K562 (cell line): ENCODE data around the gene AHSG. TPM values are rescaled to one million over a fixed set of nuclear protein-coding genes. Genes with fewer than 3 reads are reported as not detected.

ENCODE experiments used
- CBFA2T3 ChIP-seq: fragments of 450-650 bp; IDR thresholded peaks from 2 replicates; pipeline ENCODE4 v1.6.1; 2017
- CBX2 ChIP-seq: fragments of 200-600 bp; sonication (generic); IDR thresholded peaks from one replicate; pipeline ENCODE4 v1.6.1; 2012; ENCODE audit warnings: mild to moderate bottlenecking, low read length, inconsistent platforms; ENCODE audit not compliant: insufficient read depth, poor library complexity, severe bottlenecking
- DPF2 ChIP-seq: fragments of 450-650 bp; IDR thresholded peaks from 2 replicates; pipeline ENCODE4 v1.6.1; 2016
- FOSL1 ChIP-seq: fragments of 200-800 bp; sonication (Bioruptor generic); conservative IDR thresholded peaks from 2 replicates; pipeline ENCODE4 v1.6.1; 2016; ENCODE audit warnings: missing genetic modification characterization, missing compliant biosample characterization
- FOXA1 ChIP-seq: fragments of 450-650 bp; IDR thresholded peaks from 2 replicates; pipeline ENCODE4 v1.6.1; 2016; ENCODE audit warnings: mild to moderate bottlenecking, borderline replicate concordance
- FOXJ2 ChIP-seq: fragments of 200-800 bp; sonication (Bioruptor generic); IDR thresholded peaks from 2 replicates; pipeline ENCODE4 v1.6.1; 2016; ENCODE audit warnings: missing genetic modification characterization, missing compliant biosample characterization
- FOXK2 ChIP-seq, 2 experiments: fragments of 450-650 bp; IDR thresholded peaks in 1 of 2; conservative IDR thresholded peaks in 1 of 2; 2 replicates each; pipeline ENCODE4 v1.6.1; 2016; ENCODE audit warnings: low read depth in 2 of 2, mild to moderate bottlenecking in 1 of 2
- GABPB2 ChIP-seq: fragments of 250-450 bp; sonication (Bioruptor Pico); conservative IDR thresholded peaks from 2 replicates; pipeline ENCODE4 v1.5.1; 2021; ENCODE audit warnings: mild to moderate bottlenecking
- JUNB ChIP-seq: fragments of 450-650 bp; formaldehyde crosslinking; conservative IDR thresholded peaks from 2 replicates; pipeline ENCODE4 v1.4.0; 2020; ENCODE audit warnings: mild to moderate bottlenecking
- MTF1 ChIP-seq: fragments of 250-450 bp; sonication (Bioruptor Pico); IDR thresholded peaks from 2 replicates; pipeline ENCODE4 v1.9.0; 2021; ENCODE audit warnings: moderate library complexity, mild to moderate bottlenecking, inconsistent platforms, borderline replicate concordance
- NFE2 ChIP-seq: IDR thresholded peaks from 2 replicates; pipeline ENCODE4 v1.6.1; 2014; ENCODE audit warnings: antibody characterized with exemption, low read depth
- POLR3A ChIP-seq: IDR thresholded peaks from 2 replicates; pipeline ENCODE4 v1.6.1; 2011; ENCODE audit warnings: borderline replicate concordance, mild to moderate bottlenecking, moderate library complexity; ENCODE audit not compliant: insufficient read length, insufficient read depth; ENCODE audit errors: extremely low read depth
- RBM34 ChIP-seq: fragments of 200-400 bp; formaldehyde crosslinking; IDR thresholded peaks from 2 replicates; pipeline ENCODE4 v1.6.1; 2018; ENCODE audit warnings: low read length, borderline replicate concordance; ENCODE audit not compliant: insufficient read depth
- RFX5 ChIP-seq: IDR thresholded peaks from 2 replicates; pipeline ENCODE4 v1.6.1; 2011; ENCODE audit warnings: low read depth, mild to moderate bottlenecking, improper control_type of control experiment, low read length
- SMARCA4 ChIP-seq: fragments of 450-650 bp; IDR thresholded peaks from 2 replicates; pipeline ENCODE4 v1.6.1; 2016
- U2AF1 ChIP-seq: fragments of 200-400 bp; formaldehyde crosslinking; optimal IDR thresholded peaks from 2 replicates; pipeline ENCODE3; 2017; ENCODE audit warnings: mild to moderate bottlenecking, low read depth, low read length, moderate library complexity
- ZNF23 ChIP-seq: fragments of 250-450 bp; sonication (Bioruptor Pico); IDR thresholded peaks from 2 replicates; pipeline ENCODE4 v1.4.0; 2020; ENCODE audit warnings: mild to moderate bottlenecking
- ZNF444 ChIP-seq: fragments of 250-450 bp; sonication (Bioruptor Pico); IDR thresholded peaks from 2 replicates; pipeline ENCODE4 v1.4.0; 2020; ENCODE audit warnings: mild to moderate bottlenecking, moderate library complexity
- polyA plus RNA-seq, 8 experiments: library from polyadenylated mRNA; depleted of rRNA in 4 of 8; stranded (reverse) in 5 of 8; unstranded in 3 of 8; fragments of >200 nt; fragmentation: Nextera tagmentation in 2 of 8; fragmentation: Illumina TruSeq in 1 of 8; extraction: Ambion mirVana in 2 of 8; extraction: Trizol in 1 of 8; gene quantifications; 2 replicates each; pipeline versions ENCODE4 v1.2.1 to v1.2.3, GENCODE V29; 2011 to 2014; ENCODE audit warnings: inconsistent platforms in 1 of 8, missing spikeins in 1 of 8
- total RNA-seq, 7 experiments: library from RNA; depleted of rRNA in 6 of 7; stranded (reverse); fragments of >200 nt in 6 of 7; fragmentation: Illumina TruSeq in 2 of 7; extraction: Trizol in 2 of 7; gene quantifications; 2 replicates each; pipeline versions ENCODE4 v1.2.1 to v1.2.3, GENCODE V29; 2011 to 2021; ENCODE audit warnings: low replicate concordance in 1 of 7
- TF ChIP-seq, protein P1 (sequence below): sonication (generic); formaldehyde crosslinking; IDR thresholded peaks from 2 replicates; pipeline ENCODE4 v1.8.0; 2023; ENCODE audit warnings: mild to moderate bottlenecking, missing genetic modification reagents
- TF ChIP-seq, protein P2 (sequence below): conservative IDR thresholded peaks from 2 replicates; pipeline ENCODE4 v1.6.1; 2011; ENCODE audit warnings: low read depth, mild to moderate bottlenecking, low read length; ENCODE audit not compliant: control insufficient read depth
- TF ChIP-seq, protein P3 (sequence below): fragments of 450-650 bp; IDR thresholded peaks from 2 replicates; pipeline ENCODE4 v1.6.1; 2016; ENCODE audit warnings: missing biosample characterization, missing genetic modification characterization
- TF ChIP-seq, protein P4 (sequence below), 2 experiments: IDR thresholded peaks; 2 replicates each; pipeline ENCODE4 v1.6.1; 2012; ENCODE audit warnings: improper control_type of control experiment in 2 of 2, low read depth in 2 of 2, low read length in 2 of 2, borderline replicate concordance in 1 of 2

The AHSG gene
- total and polyA plus RNA-seq, 9 of the 15 experiments (the other 6 are each of a cell fraction or from before 2014, with no cell fraction given), result 0.69 TPM; not detected in 8

DNA sequence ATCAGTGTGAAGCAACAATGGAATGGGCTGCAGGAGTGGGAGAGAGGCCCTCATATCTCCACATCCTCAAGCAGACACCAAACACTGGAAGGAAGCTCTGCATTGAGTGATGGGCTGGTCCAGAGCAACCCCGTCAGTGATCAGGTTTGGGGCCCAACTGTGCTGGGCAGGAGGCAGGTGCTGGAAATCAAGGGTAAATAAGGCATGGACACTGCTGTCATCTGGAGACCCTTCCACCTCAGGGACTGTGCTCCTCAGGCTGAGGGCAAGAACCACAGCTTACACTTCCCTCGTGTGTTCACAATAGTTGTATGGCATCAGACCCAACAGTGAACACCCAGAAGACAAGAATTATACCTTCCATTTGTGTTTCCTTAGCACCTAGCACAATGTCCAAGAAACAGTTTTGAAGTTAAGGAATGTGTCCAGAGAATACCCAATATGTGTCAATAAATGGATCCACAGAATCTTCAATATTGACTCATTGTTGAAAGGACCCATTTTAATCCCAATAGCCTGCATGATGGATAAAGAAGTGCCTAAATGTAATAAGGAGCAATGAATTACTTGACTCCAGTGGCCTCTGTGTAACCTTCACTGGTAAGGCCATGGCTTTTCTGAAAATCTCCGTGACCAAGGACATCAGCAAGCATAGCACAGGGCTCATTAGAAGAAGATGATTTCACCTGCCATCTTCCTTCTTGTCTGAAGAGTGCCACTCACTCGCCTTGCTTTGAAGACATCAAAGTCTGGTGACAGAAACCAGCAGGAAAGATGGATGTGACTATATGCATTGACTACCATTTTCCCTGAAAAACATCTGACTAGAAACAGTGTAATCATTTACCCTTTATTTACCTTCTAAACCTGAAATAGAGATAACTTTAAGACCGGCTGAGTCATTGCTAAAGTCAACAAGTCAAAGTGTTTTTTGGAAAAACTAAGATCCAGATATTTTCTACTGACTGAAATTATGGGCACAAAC, 7.0 kb upstream of the AHSG start (continued):
- TF ChIP-seq CBFA2T3 (no peak), JUNB (CRISPR knock-in tag) (no peak), FOXJ2 (tag) (0 out of 2 replicates have a peak, but pooled peaks have one; percentile 30), MTF1 (CRISPR knock-in tag) (no peak), GABPB2 (CRISPR knock-in tag) (no peak), RFX5 (no peak), POLR3A (no peak), NFE2 (peak; percentile 65), SMARCA4 (peak; percentile 68; the same call in 1 of the 2 replicates), FOXA1 (peak; percentile 85), FOSL1 (tag) (peak; percentile 89), ZNF23 (CRISPR knock-in tag) (no peak), FOXK2 (conservative IDR thresholded peaks at IDR 0.05 in 1 of 2, IDR thresholded peaks at IDR 0.05 in 1 of 2; ENCODE audit: low read depth in 2 of 2) (0 out of 4 replicates have a peak, but pooled peaks have one; percentile 53 to 59), DPF2 (peak; percentile 46; the same call in 1 of the 2 replicates), U2AF1 (no peak), RBM34 (no peak), CBX2 (no peak), ZNF444 (CRISPR knock-in tag) (no peak)
- TF ChIP-seq, protein P1, sequence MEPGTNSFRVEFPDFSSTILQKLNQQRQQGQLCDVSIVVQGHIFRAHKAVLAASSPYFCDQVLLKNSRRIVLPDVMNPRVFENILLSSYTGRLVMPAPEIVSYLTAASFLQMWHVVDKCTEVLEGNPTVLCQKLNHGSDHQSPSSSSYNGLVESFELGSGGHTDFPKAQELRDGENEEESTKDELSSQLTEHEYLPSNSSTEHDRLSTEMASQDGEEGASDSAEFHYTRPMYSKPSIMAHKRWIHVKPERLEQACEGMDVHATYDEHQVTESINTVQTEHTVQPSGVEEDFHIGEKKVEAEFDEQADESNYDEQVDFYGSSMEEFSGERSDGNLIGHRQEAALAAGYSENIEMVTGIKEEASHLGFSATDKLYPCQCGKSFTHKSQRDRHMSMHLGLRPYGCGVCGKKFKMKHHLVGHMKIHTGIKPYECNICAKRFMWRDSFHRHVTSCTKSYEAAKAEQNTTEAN (CRISPR knock-in tag), result no peak
- TF ChIP-seq, protein P2, sequence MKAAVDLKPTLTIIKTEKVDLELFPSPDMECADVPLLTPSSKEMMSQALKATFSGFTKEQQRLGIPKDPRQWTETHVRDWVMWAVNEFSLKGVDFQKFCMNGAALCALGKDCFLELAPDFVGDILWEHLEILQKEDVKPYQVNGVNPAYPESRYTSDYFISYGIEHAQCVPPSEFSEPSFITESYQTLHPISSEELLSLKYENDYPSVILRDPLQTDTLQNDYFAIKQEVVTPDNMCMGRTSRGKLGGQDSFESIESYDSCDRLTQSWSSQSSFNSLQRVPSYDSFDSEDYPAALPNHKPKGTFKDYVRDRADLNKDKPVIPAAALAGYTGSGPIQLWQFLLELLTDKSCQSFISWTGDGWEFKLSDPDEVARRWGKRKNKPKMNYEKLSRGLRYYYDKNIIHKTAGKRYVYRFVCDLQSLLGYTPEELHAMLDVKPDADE, result no peak
- TF ChIP-seq, protein P3, sequence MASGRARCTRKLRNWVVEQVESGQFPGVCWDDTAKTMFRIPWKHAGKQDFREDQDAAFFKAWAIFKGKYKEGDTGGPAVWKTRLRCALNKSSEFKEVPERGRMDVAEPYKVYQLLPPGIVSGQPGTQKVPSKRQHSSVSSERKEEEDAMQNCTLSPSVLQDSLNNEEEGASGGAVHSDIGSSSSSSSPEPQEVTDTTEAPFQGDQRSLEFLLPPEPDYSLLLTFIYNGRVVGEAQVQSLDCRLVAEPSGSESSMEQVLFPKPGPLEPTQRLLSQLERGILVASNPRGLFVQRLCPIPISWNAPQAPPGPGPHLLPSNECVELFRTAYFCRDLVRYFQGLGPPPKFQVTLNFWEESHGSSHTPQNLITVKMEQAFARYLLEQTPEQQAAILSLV (tag), result no peak
- TF ChIP-seq, protein P4, sequence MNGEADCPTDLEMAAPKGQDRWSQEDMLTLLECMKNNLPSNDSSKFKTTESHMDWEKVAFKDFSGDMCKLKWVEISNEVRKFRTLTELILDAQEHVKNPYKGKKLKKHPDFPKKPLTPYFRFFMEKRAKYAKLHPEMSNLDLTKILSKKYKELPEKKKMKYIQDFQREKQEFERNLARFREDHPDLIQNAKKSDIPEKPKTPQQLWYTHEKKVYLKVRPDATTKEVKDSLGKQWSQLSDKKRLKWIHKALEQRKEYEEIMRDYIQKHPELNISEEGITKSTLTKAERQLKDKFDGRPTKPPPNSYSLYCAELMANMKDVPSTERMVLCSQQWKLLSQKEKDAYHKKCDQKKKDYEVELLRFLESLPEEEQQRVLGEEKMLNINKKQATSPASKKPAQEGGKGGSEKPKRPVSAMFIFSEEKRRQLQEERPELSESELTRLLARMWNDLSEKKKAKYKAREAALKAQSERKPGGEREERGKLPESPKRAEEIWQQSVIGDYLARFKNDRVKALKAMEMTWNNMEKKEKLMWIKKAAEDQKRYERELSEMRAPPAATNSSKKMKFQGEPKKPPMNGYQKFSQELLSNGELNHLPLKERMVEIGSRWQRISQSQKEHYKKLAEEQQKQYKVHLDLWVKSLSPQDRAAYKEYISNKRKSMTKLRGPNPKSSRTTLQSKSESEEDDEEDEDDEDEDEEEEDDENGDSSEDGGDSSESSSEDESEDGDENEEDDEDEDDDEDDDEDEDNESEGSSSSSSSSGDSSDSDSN (IDR thresholded peaks at IDR 0.05; ENCODE audit: borderline replicate concordance in 1 of 2, low read depth in 2 of 2, low read length in 2 of 2), result no peak
